Tibial nerve (tissue), 4 donors: ENCODE measurements around the gene AP2A2. TPM values are rescaled to one million over a fixed set of nuclear protein-coding genes. Genes with fewer than 3 reads are reported as not detected.

Experiments
- DNase-seq, 2 donors: peaks; one replicate each; pipeline ENCODE4 v3.0.0-alpha.2; 2019; ENCODE audit warnings: low spot score in 2 of 2
- H3K27ac ChIP-seq, 4 donors: fragments of 200-600 bp; sonication (generic) in 3 of 4; one replicate each; pipeline ENCODE4 v1.5.1; 2017 to 2019; ENCODE audit warnings: mild to moderate bottlenecking in 1 of 4
- H3K27me3 ChIP-seq, 2 donors: fragments of 200-600 bp; sonication (generic) in 1 of 2; one replicate each; pipeline versions ENCODE4 v1.5.1 to v1.6.0; 2017 to 2019
- H3K36me3 ChIP-seq, 3 donors: fragments of 200-600 bp; sonication (generic); one replicate each; pipeline ENCODE4 v1.5.1; 2018 to 2019
- H3K4me1 ChIP-seq, 4 donors: fragments of 200-600 bp; sonication (generic) in 3 of 4; one replicate each; pipeline ENCODE4 v1.5.1; 2017 to 2019
- H3K4me3 ChIP-seq, 4 donors: fragments of 200-600 bp; sonication (generic) in 3 of 4; one replicate each; pipeline ENCODE4 v1.5.1; 2017 to 2019; ENCODE audit warnings: mild to moderate bottlenecking in 1 of 4, moderate library complexity in 1 of 4
- H3K9me3 ChIP-seq, 4 donors: fragments of 200-600 bp; sonication (generic) in 3 of 4; one replicate each; pipeline ENCODE4 v1.5.1; 2017 to 2019
- CTCF ChIP-seq, 5 experiments: fragments of 200-600 bp in 3 of 5; fragments of 450-650 bp in 2 of 5; sonication (generic) in 3 of 5; IDR thresholded peaks; one replicate each; pipeline ENCODE4 v1.5.1; 2016 to 2019; ENCODE audit warnings: antibody characterized with exemption in 5 of 5, mild to moderate bottlenecking in 3 of 5, moderate library complexity in 2 of 5
- EP300 ChIP-seq, 2 donors: sonication (generic); formaldehyde crosslinking; IDR thresholded peaks; one replicate each; pipeline ENCODE4 v1.6.1; 2017; ENCODE audit warnings: antibody characterized with exemption in 2 of 2, mild to moderate bottlenecking in 1 of 2
- POLR2A ChIP-seq, 2 donors: fragments of 450-650 bp; IDR thresholded peaks; one replicate each; pipeline ENCODE4 v1.6.1; 2017; ENCODE audit warnings: antibody characterized with exemption in 2 of 2, mild to moderate bottlenecking in 2 of 2, moderate library complexity in 2 of 2
- WGBS, 2 donors: methylation state at CpG; one replicate each; pipeline ENCODE4 v1.1.5; 2018; 5-methylcytosine and 5-hydroxymethylcytosine counted together
- total RNA-seq, 4 donors: library from RNA; depleted of rRNA; stranded (reverse); fragments of >200 nt; gene quantifications; one replicate each; pipeline ENCODE4 v1.1.0, GENCODE V29; 2016

The AP2A2 gene
- total RNA-seq, 4 donors from 2014 or later: 70.8 to 136 (median 90.3) TPM

- Histone ChIP-seq H3K27me3 (no peaks in the 10 kb centered on the region), H3K27ac (no peak overlapping the region), H3K4me1 (peaks cover 0 to 29% (median 0%) of the 10 kb centered on the region in 4 donors), H3K9me3 (no peaks in the 10 kb centered on the region), H3K36me3 (peaks cover 0 to 55% (median 23%) of the 10 kb centered on the region in 3 donors), H3K4me3 (no peak overlapping the region)
- 87 to 90% methylated on average over 13 to 14 of the region's 14 CpGs for WGBS, 2 donors
- TF ChIP-seq EP300 (IDR thresholded peaks at IDR 0.05): no peak
- no peak for TF ChIP-seq CTCF (IDR thresholded peaks at IDR 0.05)
- no peak for TF ChIP-seq POLR2A (IDR thresholded peaks at IDR 0.05)
- no peak for DNase-seq
Observed at GRCh38 chr11:968822-969221, 43.2 kb downstream of the AP2A2 start.

GRCh38 chr11:969651-970205, 44.1 kb downstream of the AP2A2 start:
- TF ChIP-seq EP300 (IDR thresholded peaks at IDR 0.05) (no peak), CTCF (IDR thresholded peaks at IDR 0.05) (no peak), POLR2A (IDR thresholded peaks at IDR 0.05) (no peak)
- WGBS, 2 donors: 81 to 89% methylated on average over 9 of the region's 9 CpGs
- peaks cover 0 to 58% (median 22%) of the 10 kb centered on the region in 3 donors for H3K36me3 ChIP-seq
- H3K27me3 ChIP-seq: no peaks in the 10 kb centered on the region
- H3K27ac ChIP-seq: no peak overlapping the region
- no peak overlapping the region for H3K4me3 ChIP-seq
- no peak for DNase-seq
- no peaks in the 10 kb centered on the region for H3K9me3 ChIP-seq
- peaks cover 0 to 29% (median 0%) of the 10 kb centered on the region in 4 donors for H3K4me1 ChIP-seq

- no peak for DNase-seq
- Histone ChIP-seq H3K4me3 (no peak overlapping the region), H3K27me3 (no peaks in the 10 kb centered on the region), H3K4me1 (peaks cover 0 to 29% (median 0%) of the 10 kb centered on the region in 4 donors), H3K9me3 (no peaks in the 10 kb centered on the region), H3K27ac (no peak overlapping the region), H3K36me3 (peaks cover 0 to 64% (median 22%) of the 10 kb centered on the region in 3 donors)
- 79 to 88% methylated on average over 24 to 26 of the region's 26 CpGs for WGBS, 2 donors
- TF ChIP-seq POLR2A (IDR thresholded peaks at IDR 0.05) (no peak), CTCF (IDR thresholded peaks at IDR 0.05) (no peak), EP300 (IDR thresholded peaks at IDR 0.05) (no peak)
Observed at GRCh38 chr11:970319-970871, 44.7 kb downstream of the AP2A2 start.

- Histone ChIP-seq H3K36me3 (peaks cover 0 to 64% (median 22%) of the 10 kb centered on the region in 3 donors), H3K27me3 (no peaks in the 10 kb centered on the region), H3K4me3 (no peak overlapping the region), H3K27ac (no peak overlapping the region), H3K4me1 (peaks cover 0 to 35% (median 5%) of the 10 kb centered on the region in 4 donors), H3K9me3 (no peaks in the 10 kb centered on the region)
- 82% methylated on average over 12 of the region's 12 CpGs for WGBS, 2 donors
- DNase-seq: no peak
- TF ChIP-seq CTCF (IDR thresholded peaks at IDR 0.05): no peak
- no peak for TF ChIP-seq POLR2A (IDR thresholded peaks at IDR 0.05)
- no peak for TF ChIP-seq EP300 (IDR thresholded peaks at IDR 0.05)
Observed at GRCh38 chr11:971092-971690, 45.5 kb downstream of the AP2A2 start.

- no peak overlapping the region for H3K4me3 ChIP-seq
- 92 to 93% methylated on average over 25 to 31 of the region's 31 CpGs for WGBS, 2 donors
- no peaks in the 10 kb centered on the region for H3K27me3 ChIP-seq
- TF ChIP-seq CTCF (IDR thresholded peaks at IDR 0.05): no peak
- TF ChIP-seq EP300 (IDR thresholded peaks at IDR 0.05): no peak
- TF ChIP-seq POLR2A (IDR thresholded peaks at IDR 0.05): no peak
- peaks cover 0 to 66% (median 22%) of the 10 kb centered on the region in 3 donors for H3K36me3 ChIP-seq
- no peak overlapping the region for H3K27ac ChIP-seq
- peaks cover 0 to 37% (median 11%) of the 10 kb centered on the region in 4 donors for H3K4me1 ChIP-seq
- H3K9me3 ChIP-seq: no peaks in the 10 kb centered on the region
- DNase-seq: no peak
Observed at GRCh38 chr11:971731-972365, 46.2 kb downstream of the AP2A2 start.
